PC-9 (cell line): ENCODE results near the gene RAB10.

Source experiments
- CTCF ChIP-seq: fragments of 200-600 bp; sonication (generic); conservative IDR thresholded peaks from 2 replicates; pipeline ENCODE4 v1.6.1; 2017; ENCODE audit warnings: mixed run types, antibody characterized with exemption, mild to moderate bottlenecking, moderate library complexity
- EZH2 ChIP-seq: fragments of 200-600 bp; sonication (generic); IDR thresholded peaks from 2 replicates; pipeline ENCODE4 v1.8.0; 2017; ENCODE audit warnings: antibody characterized with exemption, low read depth

- TF ChIP-seq CTCF (no peak), EZH2 (no peak)
Observed at GRCh38 chr2:26081556-26081955, 47.7 kb downstream of the RAB10 start.
